DND-41 (cell line): Measurements from ENCODE around the gene P3H3.

Experiments used
- EZH2 ChIP-seq: IDR thresholded peaks from 3 replicates; pipeline ENCODE4 v1.6.1; 2012; ENCODE audit warnings: borderline replicate concordance, low read depth, mild to moderate bottlenecking, moderate library complexity, low read length, inconsistent platforms; ENCODE audit not compliant: severe bottlenecking
- TF ChIP-seq, protein P1 (sequence below): IDR thresholded peaks from 2 replicates; pipeline ENCODE4 v1.5.1; 2012; ENCODE audit warnings: borderline replicate concordance, low read length, moderate library complexity, mild to moderate bottlenecking; ENCODE audit not compliant: poor library complexity, severe bottlenecking; ENCODE audit errors: extremely low read depth

DNA sequence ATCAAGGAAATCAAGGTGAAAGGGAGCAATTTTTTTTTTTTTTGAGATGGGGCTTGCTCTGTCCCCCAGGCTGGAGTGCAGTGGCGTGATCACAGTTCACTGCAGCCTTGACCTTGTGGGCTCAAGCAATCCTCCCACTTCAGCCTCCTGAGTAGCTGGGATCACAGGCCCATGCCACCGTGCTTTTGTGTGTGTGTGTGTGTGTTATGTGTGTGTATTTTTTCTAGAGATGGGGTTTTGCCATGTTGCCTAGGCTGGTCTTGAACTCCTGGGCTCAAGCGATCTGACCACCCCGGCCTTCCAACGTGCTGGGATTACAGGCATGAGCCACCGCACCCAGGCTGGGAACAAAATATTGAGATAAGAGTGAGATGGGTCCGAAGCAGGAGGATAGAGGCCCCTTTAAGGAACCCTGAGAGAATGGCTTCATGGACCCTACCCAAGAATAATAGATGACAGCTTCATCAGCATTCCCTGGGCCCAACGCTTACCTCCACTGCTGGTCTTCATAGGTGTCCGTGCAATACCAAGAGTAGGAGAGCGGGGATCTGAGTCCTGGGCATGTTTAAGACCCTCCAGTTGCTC, 21.9 kb downstream of the P3H3 start:
- TF ChIP-seq, protein P1, sequence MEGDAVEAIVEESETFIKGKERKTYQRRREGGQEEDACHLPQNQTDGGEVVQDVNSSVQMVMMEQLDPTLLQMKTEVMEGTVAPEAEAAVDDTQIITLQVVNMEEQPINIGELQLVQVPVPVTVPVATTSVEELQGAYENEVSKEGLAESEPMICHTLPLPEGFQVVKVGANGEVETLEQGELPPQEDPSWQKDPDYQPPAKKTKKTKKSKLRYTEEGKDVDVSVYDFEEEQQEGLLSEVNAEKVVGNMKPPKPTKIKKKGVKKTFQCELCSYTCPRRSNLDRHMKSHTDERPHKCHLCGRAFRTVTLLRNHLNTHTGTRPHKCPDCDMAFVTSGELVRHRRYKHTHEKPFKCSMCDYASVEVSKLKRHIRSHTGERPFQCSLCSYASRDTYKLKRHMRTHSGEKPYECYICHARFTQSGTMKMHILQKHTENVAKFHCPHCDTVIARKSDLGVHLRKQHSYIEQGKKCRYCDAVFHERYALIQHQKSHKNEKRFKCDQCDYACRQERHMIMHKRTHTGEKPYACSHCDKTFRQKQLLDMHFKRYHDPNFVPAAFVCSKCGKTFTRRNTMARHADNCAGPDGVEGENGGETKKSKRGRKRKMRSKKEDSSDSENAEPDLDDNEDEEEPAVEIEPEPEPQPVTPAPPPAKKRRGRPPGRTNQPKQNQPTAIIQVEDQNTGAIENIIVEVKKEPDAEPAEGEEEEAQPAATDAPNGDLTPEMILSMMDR = no peak
- no peak for TF ChIP-seq EZH2
